K562 (cell line): ENCODE data around the gene SLC9B2. TPM values are rescaled to one million over a fixed set of nuclear protein-coding genes. Genes with fewer than 3 reads are reported as not detected.

Experiments
- ATAC-seq: fragments of 200-7000 bp; cut with Tn5 transposase; 3 replicates; pipeline ENCODE4 v1.9.1; 2020; ENCODE audit warnings: moderate library complexity
- BruUV-seq: library from RNA; stranded (reverse); fragments of 400-500 nt; replicated peaks from 2 replicates; lab custom pipeline; 2021; lab: Mats Ljungman, UMichigan
- CTCF ChIA-PET: fragments of 300-600 bp; formaldehyde crosslinking; extraction: SDS; loops from one replicate; lab custom pipeline; 2021; ENCODE audit warnings: low intra/inter-chr PET ratio; lab: Yijun Ruan, JAX
- POLR2A ChIA-PET: fragments of 300-600, 350-650 bp; sonication (Branson Sonifier 250); formaldehyde crosslinking; extraction: SDS; loops from one replicate; lab custom pipeline; 2021; ENCODE audit warnings: antibody characterized with exemption, inconsistent platforms; lab: Yijun Ruan, JAX
- DNase-seq, 4 experiments: peaks; one replicate each; pipeline versions ENCODE4 v3.0.0 to v3.0.0-alpha.2; 2011 to 2018; ENCODE audit warnings: low spot score in 3 of 4, mixed read lengths in 3 of 4; ENCODE audit errors: extremely low read depth in 1 of 4
- FAIRE-seq: peaks from 2 replicates; lab custom pipeline; 2011; peaks lifted over from hg19 to GRCh38; lab: Jason Lieb, UNC
- H2AFZ ChIP-seq: 2 replicates; pipeline ENCODE4 v1.6.0; 2011; ENCODE audit warnings: low read depth, low read length, control low read depth, inconsistent platforms
- H3K27ac ChIP-seq: fragments of 200-600 bp; 3 replicates; pipeline ENCODE4 v1.8.0; 2011; ENCODE audit warnings: low read depth, mild to moderate bottlenecking, control low read depth, inconsistent platforms, low read length, moderate library complexity, mixed read lengths; ENCODE audit errors: extremely low read depth
- H3K27me3 ChIP-seq, 2 experiments: fragments of 300-600 bp in 1 of 2; 2 replicates in 1 of 2; 3 replicates in 1 of 2; pipeline versions ENCODE4 v1.6.0 to v1.8.0; 2011; ENCODE audit warnings: inconsistent platforms in 2 of 2, low read length in 2 of 2, mild to moderate bottlenecking in 1 of 2, mixed read lengths in 1 of 2, moderate library complexity in 1 of 2; ENCODE audit not compliant: control insufficient read depth in 2 of 2, insufficient read depth in 2 of 2
- H3K36me3 ChIP-seq: fragments of 300-600 bp; 3 replicates; pipeline ENCODE4 v1.8.0; 2011; ENCODE audit warnings: mild to moderate bottlenecking, low read length, inconsistent platforms; ENCODE audit not compliant: control insufficient read depth, insufficient read depth
- H3K4me1 ChIP-seq, 2 experiments: fragments of 200-600 bp in 1 of 2; replicated peaks in 1 of 2; 2 replicates in 1 of 2; 3 replicates in 1 of 2; pipeline versions ENCODE4 v1.5.1 to v1.8.0; 2011; ENCODE audit warnings: inconsistent platforms in 2 of 2, low read length in 2 of 2, mild to moderate bottlenecking in 1 of 2, mixed read lengths in 1 of 2, moderate library complexity in 1 of 2; ENCODE audit not compliant: control insufficient read depth in 2 of 2, insufficient read depth in 2 of 2
- H3K4me2 ChIP-seq: 2 replicates; pipeline ENCODE4 v1.6.1; 2011; ENCODE audit warnings: low read length, control low read depth, inconsistent platforms, mixed read lengths; ENCODE audit not compliant: insufficient read depth
- H3K4me3 ChIP-seq: fragments of 200-600 bp; sonication (generic), shearing (Covaris generic); 2 replicates; pipeline ENCODE4 v1.5.1; 2016; ENCODE audit warnings: control low read depth, inconsistent platforms
- H3K79me2 ChIP-seq: fragments of 200-600 bp; 3 replicates; pipeline ENCODE4 v1.8.0; 2011; ENCODE audit warnings: low read length, inconsistent platforms; ENCODE audit not compliant: control insufficient read depth, insufficient read depth
- H3K9ac ChIP-seq, 2 experiments: 2 replicates each; pipeline versions ENCODE4 v1.6.0 to v1.6.1; 2011; ENCODE audit warnings: low read depth in 2 of 2, low read length in 2 of 2, control low read depth in 1 of 2, inconsistent platforms in 1 of 2, mild to moderate bottlenecking in 1 of 2, mixed read lengths in 1 of 2; ENCODE audit not compliant: insufficient read depth in 1 of 2
- H3K9me1 ChIP-seq: one replicate; pipeline ENCODE4 v1.6.0; 2011; ENCODE audit warnings: inconsistent platforms, mild to moderate bottlenecking, low read length, moderate library complexity; ENCODE audit not compliant: control insufficient read depth, insufficient read depth
- H3K9me3 ChIP-seq: replicated peaks from 2 replicates; pipeline ENCODE4 v1.5.1; 2011; ENCODE audit warnings: low read depth, low read length, inconsistent platforms; ENCODE audit not compliant: control insufficient read depth, insufficient read depth
- H4K20me1 ChIP-seq: replicated peaks from 2 replicates; pipeline ENCODE4 v1.6.1; 2011; ENCODE audit warnings: low read length, inconsistent platforms, mixed read lengths; ENCODE audit not compliant: control insufficient read depth, insufficient read depth
- ATF7 ChIP-seq: fragments of 450-650 bp; IDR thresholded peaks from 2 replicates; pipeline ENCODE4 v1.7.1; 2014; ENCODE audit warnings: mild to moderate bottlenecking, moderate library complexity
- BMI1 ChIP-seq: fragments of 150-350 bp; IDR thresholded peaks from 2 replicates; pipeline ENCODE4 v1.6.1; 2014; ENCODE audit warnings: low read length
- ETV5 ChIP-seq: sonication (generic); formaldehyde crosslinking; IDR thresholded peaks from 2 replicates; pipeline ENCODE4 v1.4.0; 2020; ENCODE audit warnings: low read depth, mild to moderate bottlenecking, missing genetic modification reagents
- FOXA3 ChIP-seq, 2 experiments: fragments of 450-650 bp in 1 of 2; sonication (generic) in 1 of 2; formaldehyde crosslinking; IDR thresholded peaks in 1 of 2; conservative IDR thresholded peaks in 1 of 2; 2 replicates each; pipeline versions ENCODE4 v1.4.0 to v1.8.0; 2020 to 2022; ENCODE audit warnings: mild to moderate bottlenecking in 2 of 2, missing genetic modification reagents in 1 of 2
- MCM7 ChIP-seq, 2 experiments: fragments of 450-650 bp; IDR thresholded peaks; 2 replicates each; pipeline ENCODE4 v1.6.1; 2016 to 2018
- MIER1 ChIP-seq: fragments of 450-650 bp; IDR thresholded peaks from 2 replicates; pipeline ENCODE4 v1.6.1; 2016; ENCODE audit warnings: antibody characterized with exemption, mild to moderate bottlenecking, low read depth
- SMAD4 ChIP-seq: fragments of 250-450 bp; sonication (Bioruptor Pico); conservative IDR thresholded peaks from 2 replicates; pipeline ENCODE4 v1.8.0; 2021; ENCODE audit warnings: inconsistent platforms, mild to moderate bottlenecking, moderate library complexity
- ZNF146 ChIP-seq: IDR thresholded peaks from one replicate; pipeline ENCODE4 v1.6.1; 2018; ENCODE audit warnings: missing compliant biosample characterization; ENCODE audit not compliant: unreplicated experiment
- WGBS: fragments of 100-300 bp; shearing (Covaris generic); methylation state at CpG from one replicate; pipeline ENCODE4 v1.1.6; 2016; ENCODE audit warnings: low coverage, mixed read lengths; ENCODE audit not compliant: insufficient coverage; ENCODE audit errors: missing lambda C conversion rate; 5-methylcytosine and 5-hydroxymethylcytosine counted together
- in situ Hi-C: fragments of 300-500 bp; cut with MboI; formaldehyde crosslinking; loops from 4 replicates; pipeline ENCODE4 v1.15.0; 2018; ENCODE audit warnings: inconsistent platforms, mixed read lengths
- intact Hi-C: fragments of 100-400 bp; cut with micrococcal nuclease; formaldehyde crosslinking; loops from 2 replicates; pipeline ENCODE4 v1.14.2; 2022
- polyA plus RNA-seq, 8 experiments: library from polyadenylated mRNA; depleted of rRNA in 4 of 8; stranded (reverse) in 5 of 8; unstranded in 3 of 8; fragments of >200 nt; fragmentation: Nextera tagmentation in 2 of 8; fragmentation: Illumina TruSeq in 1 of 8; extraction: Ambion mirVana in 2 of 8; extraction: Trizol in 1 of 8; gene quantifications; 2 replicates each; pipeline versions ENCODE4 v1.2.1 to v1.2.3, GENCODE V29; 2011 to 2014; ENCODE audit warnings: inconsistent platforms in 1 of 8, missing spikeins in 1 of 8
- total RNA-seq, 7 experiments: library from RNA; depleted of rRNA in 6 of 7; stranded (reverse); fragments of >200 nt in 6 of 7; fragmentation: Illumina TruSeq in 2 of 7; extraction: Trizol in 2 of 7; gene quantifications; 2 replicates each; pipeline versions ENCODE4 v1.2.1 to v1.2.3, GENCODE V29; 2011 to 2021; ENCODE audit warnings: low replicate concordance in 1 of 7
- TF ChIP-seq, protein P1 (sequence below): fragments of 450-650 bp; IDR thresholded peaks from 2 replicates; pipeline ENCODE4 v1.6.1; 2016

Gene SLC9B2
- total and polyA plus RNA-seq, 9 of the 15 experiments (the other 6 are each of a cell fraction or from before 2014, with no cell fraction given) = 6.6 to 14.6 (median 11.4) TPM

- no peaks in the 10 kb centered on the region for H3K27me3 ChIP-seq
- H3K9me1 ChIP-seq = no peaks in the 10 kb centered on the region
- H3K4me1 ChIP-seq = no peaks in the 10 kb centered on the region; a peak in 1 of 5 replicates
- TF ChIP-seq MCM7 (IDR thresholded peaks at IDR 0.05) = no peak
- no peak for TF ChIP-seq FOXA3 (CRISPR knock-in tag; conservative IDR thresholded peaks at IDR 0.05 in 1 of 2, IDR thresholded peaks at IDR 0.05 in 1 of 2)
- TF ChIP-seq, all 486 proteins: peak for 0
- Histone ChIP-seq H3K36me3 (no peaks in the 10 kb centered on the region), H3K9ac (no peak overlapping the region), H3K9me3 (no peaks in the 10 kb centered on the region), H3K79me2 (no peaks in the 10 kb centered on the region), H2AFZ (no peak overlapping the region), H4K20me1 (no peaks in the 10 kb centered on the region), H3K4me3 (no peak overlapping the region), H3K4me2 (no peak overlapping the region), H3K27ac (no peak overlapping the region)
- in situ Hi-C loops = no loop called here
- intact Hi-C loops = no loop called here
- FAIRE-seq = no peak
- BruUV-seq = no TSS peak
- WGBS = 60% methylated on average over 1 of the region's 1 CpG
- ATAC-seq = no peak
- ChIA-PET CTCF (no interaction called here), POLR2A (no interaction called here)
- DNase-seq = no peak
Measured at GRCh38 chr4:102988429-102989020, 88.0 kb downstream of the SLC9B2 start.

DNA sequence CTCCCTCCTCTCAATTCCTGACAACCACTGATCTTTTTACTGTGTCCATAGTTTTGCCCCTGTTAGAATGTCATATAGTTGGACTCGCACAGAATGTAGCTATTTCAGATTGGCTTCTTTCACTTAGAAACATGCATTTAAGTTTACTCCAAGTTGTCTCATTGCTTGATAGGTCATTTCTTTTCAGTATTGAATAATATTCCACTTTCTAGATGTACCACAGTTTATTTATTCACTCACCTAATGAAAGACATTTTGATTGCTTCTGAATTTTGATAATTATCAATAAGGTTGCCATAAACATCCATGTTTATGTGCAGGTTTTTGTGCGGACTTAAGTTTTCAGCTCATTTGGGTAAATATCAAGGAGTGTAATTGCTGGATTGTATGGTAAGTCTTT, 95.6 kb downstream of the SLC9B2 start:
- ChIA-PET POLR2A (no interaction called here), CTCF (no interaction called here)
- no peak overlapping the region for H3K4me3 ChIP-seq
- no peaks in the 10 kb centered on the region; a peak in 1 of 5 replicates for H3K27me3 ChIP-seq
- no TSS peak for BruUV-seq
- H3K27ac ChIP-seq = no peak overlapping the region
- WGBS = 10% methylated on average over 2 of the region's 2 CpGs
- H4K20me1 ChIP-seq = no peaks in the 10 kb centered on the region
- TF ChIP-seq ZNF146 (CRISPR knock-in tag) = peak; percentile 9
- TF ChIP-seq BMI1 = no peak
- no peak for TF ChIP-seq SMAD4 (CRISPR knock-in tag)
- TF ChIP-seq MIER1 = no peak
- TF ChIP-seq ATF7 = no peak
- TF ChIP-seq ETV5 (CRISPR knock-in tag) = no peak
- TF ChIP-seq, protein P1, sequence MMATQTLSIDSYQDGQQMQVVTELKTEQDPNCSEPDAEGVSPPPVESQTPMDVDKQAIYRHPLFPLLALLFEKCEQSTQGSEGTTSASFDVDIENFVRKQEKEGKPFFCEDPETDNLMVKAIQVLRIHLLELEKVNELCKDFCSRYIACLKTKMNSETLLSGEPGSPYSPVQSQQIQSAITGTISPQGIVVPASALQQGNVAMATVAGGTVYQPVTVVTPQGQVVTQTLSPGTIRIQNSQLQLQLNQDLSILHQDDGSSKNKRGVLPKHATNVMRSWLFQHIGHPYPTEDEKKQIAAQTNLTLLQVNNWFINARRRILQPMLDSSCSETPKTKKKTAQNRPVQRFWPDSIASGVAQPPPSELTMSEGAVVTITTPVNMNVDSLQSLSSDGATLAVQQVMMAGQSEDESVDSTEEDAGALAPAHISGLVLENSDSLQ = no peak
- H3K4me1 ChIP-seq = no peaks in the 10 kb centered on the region
- no peaks in the 10 kb centered on the region for H3K9me1 ChIP-seq
- FAIRE-seq (no peak), ATAC-seq (no peak), DNase-seq (no peak)
- no peak overlapping the region for H2AFZ ChIP-seq
- no peaks in the 10 kb centered on the region for H3K36me3 ChIP-seq
- H3K9ac ChIP-seq = no peak overlapping the region
- in situ Hi-C loops (no loop called here), intact Hi-C loops (no loop called here)
- no peaks in the 10 kb centered on the region for H3K9me3 ChIP-seq
- no peak overlapping the region for H3K4me2 ChIP-seq
- no peaks in the 10 kb centered on the region for H3K79me2 ChIP-seq
